GM19463 (cell line): ENCODE data around the gene UGT1A10.
"Not testable (repeated sequence)": the region's sequence is repeated elsewhere in the genome, so short reads cannot be mapped to it uniquely, and the experiment has no call there.

Experiments used
- ATAC-seq: cut with Tn5 transposase; IDR thresholded peaks from one replicate; pipeline ENCODE4 v1.9.1; 2021; ENCODE audit warnings: mild to moderate bottlenecking, moderate library complexity; ENCODE audit not compliant: unreplicated experiment

The UGT1A10 gene

GRCh38 chr2:233636306-233636705 is at the start of gene UGT1A10:
Gene UGT1A10 (plus strand): TSS chr2:233636448. CDS start chr2:233636523, 75 bp downstream.
- ATAC-seq, result not testable (repeated sequence)

- no peak for ATAC-seq
These were observed 47.8 kb upstream of the UGT1A10 start for GRCh38 chr2:233588400-233588799.

- ATAC-seq, result not testable (repeated sequence)
These were observed 43.5 kb upstream of the UGT1A10 start for GRCh38 chr2:233592706-233593105.

- ATAC-seq, result peak; percentile 79
These were observed 43.0 kb upstream of the UGT1A10 start for GRCh38 chr2:233593201-233593600.

- ATAC-seq, result no peak
These were observed 38.7 kb upstream of the UGT1A10 start for GRCh38 chr2:233597522-233597921.

- ATAC-seq, result no peak
These were observed 37.3 kb upstream of the UGT1A10 start for GRCh38 chr2:233598952-233599351.

- ATAC-seq, result no peak
These were observed 35.9 kb upstream of the UGT1A10 start for GRCh38 chr2:233600386-233600785.

GRCh38 chr2:233602076-233602475 is 34.2 kb upstream of the UGT1A10 start:
- ATAC-seq, result no peak

- no peak for ATAC-seq
These were observed 32.7 kb upstream of the UGT1A10 start for GRCh38 chr2:233603520-233603919.

- no peak for ATAC-seq
These were observed 31.4 kb upstream of the UGT1A10 start for GRCh38 chr2:233604826-233605225.

GRCh38 chr2:233605680-233606079 is 30.6 kb upstream of the UGT1A10 start:
- no peak for ATAC-seq

- no peak for ATAC-seq
These were observed 25.0 kb upstream of the UGT1A10 start for GRCh38 chr2:233611284-233611683.

- ATAC-seq, result not testable (repeated sequence)
These were observed 18.8 kb upstream of the UGT1A10 start, which contains the start of gene UGT1A8 for GRCh38 chr2:233617476-233617875. Gene UGT1A8 (plus strand): TSS chr2:233617633. CDS start chr2:233617708, 75 bp downstream.

GRCh38 chr2:233620204-233620603 is 16.0 kb upstream of the UGT1A10 start:
- no peak for ATAC-seq

GRCh38 chr2:233621863-233622262 is 14.4 kb upstream of the UGT1A10 start:
- not testable (repeated sequence) for ATAC-seq

GRCh38 chr2:233627331-233628025 is 8.8 kb upstream of the UGT1A10 start:
- ATAC-seq, result no peak

- ATAC-seq, result no peak
These were observed 2.6 kb downstream of the UGT1A10 start for GRCh38 chr2:233638836-233639235.

GRCh38 chr2:233639860-233640259 is 3.6 kb downstream of the UGT1A10 start:
- ATAC-seq, result no peak

- ATAC-seq, result no peak
These were observed 6.9 kb downstream of the UGT1A10 start for GRCh38 chr2:233643128-233643527.

GRCh38 chr2:233646033-233646432 is 9.8 kb downstream of the UGT1A10 start:
- not testable (repeated sequence) for ATAC-seq

GRCh38 chr2:233650981-233651380 is 14.7 kb downstream of the UGT1A10 start:
- ATAC-seq, result no peak

- no peak for ATAC-seq
These were observed 15.2 kb downstream of the UGT1A10 start for GRCh38 chr2:233651430-233651829.

- no peak for ATAC-seq
These were observed 18.3 kb downstream of the UGT1A10 start for GRCh38 chr2:233654501-233654900.
